Islet of Langerhans (tissue), 1 donor: ENCODE results near the gene FBXW4.

Experiments
- FAIRE-seq: peaks from one replicate; lab custom pipeline; 2011; peaks lifted over from hg19 to GRCh38; lab: Jason Lieb, UNC

The FBXW4 gene

GRCh38 chr10:101694674-101695403 is at the start of gene FBXW4:
Gene FBXW4, minus strand, starts transcription at chr10:101695170. Its CDS starts 65 bp downstream, at chr10:101695105.
- no peak for FAIRE-seq

- no peak for FAIRE-seq
Measured at GRCh38 chr10:101744267-101744666, 49.3 kb upstream of the FBXW4 start.

- FAIRE-seq, result no peak
Measured at GRCh38 chr10:101741938-101742337, 47.0 kb upstream of the FBXW4 start.

GRCh38 chr10:101736666-101737065 is 41.7 kb upstream of the FBXW4 start:
- no peak for FAIRE-seq

GRCh38 chr10:101732096-101732495 is 37.1 kb upstream of the FBXW4 start:
- no peak for FAIRE-seq

GRCh38 chr10:101726115-101726387 is 31.1 kb upstream of the FBXW4 start:
- FAIRE-seq, result no peak

- no peak for FAIRE-seq
Measured at GRCh38 chr10:101725296-101726114, 30.5 kb upstream of the FBXW4 start.

- no peak for FAIRE-seq
Measured at GRCh38 chr10:101724446-101724845, 29.5 kb upstream of the FBXW4 start.

- FAIRE-seq, result no peak
Measured at GRCh38 chr10:101723176-101723575, 28.2 kb upstream of the FBXW4 start.

- FAIRE-seq, result no peak
Measured at GRCh38 chr10:101721806-101722205, 26.8 kb upstream of the FBXW4 start.

- FAIRE-seq, result no peak
Measured at GRCh38 chr10:101720606-101721230, 25.7 kb upstream of the FBXW4 start.

- no peak for FAIRE-seq
Measured at GRCh38 chr10:101718690-101719275, 23.8 kb upstream of the FBXW4 start.

- FAIRE-seq, result no peak
Measured at GRCh38 chr10:101716891-101717659, 22.1 kb upstream of the FBXW4 start.

- FAIRE-seq, result no peak
Measured at GRCh38 chr10:101712997-101713396, 18.0 kb upstream of the FBXW4 start.

GRCh38 chr10:101710793-101711192 is 15.8 kb upstream of the FBXW4 start:
- no peak for FAIRE-seq

- no peak for FAIRE-seq
Measured at GRCh38 chr10:101710059-101710695, 15.2 kb upstream of the FBXW4 start.

GRCh38 chr10:101709359-101710058 is 14.5 kb upstream of the FBXW4 start:
- no peak for FAIRE-seq

- FAIRE-seq, result no peak
Measured at GRCh38 chr10:101708870-101709269, 13.9 kb upstream of the FBXW4 start.

- no peak for FAIRE-seq
Measured at GRCh38 chr10:101708073-101708472, 13.1 kb upstream of the FBXW4 start.

- FAIRE-seq, result no peak
Measured at GRCh38 chr10:101704331-101704730, 9.4 kb upstream of the FBXW4 start.

GRCh38 chr10:101696632-101697031 is 1.7 kb upstream of the FBXW4 start:
- no peak for FAIRE-seq
